GM18502 (cell line): Measurements from ENCODE around the gene SRPRA.

ENCODE experiments used
- ATAC-seq: cut with Tn5 transposase; IDR thresholded peaks from one replicate; pipeline ENCODE4 v1.9.1; 2021; ENCODE audit warnings: mild to moderate bottlenecking; ENCODE audit not compliant: unreplicated experiment, poor library complexity

Gene SRPRA

GRCh38 chr11:126232683-126233082 is 36.0 kb downstream of the SRPRA start:
- ATAC-seq = no peak

- ATAC-seq = no peak
Observed at GRCh38 chr11:126231725-126232459, 36.8 kb downstream of the SRPRA start.

- ATAC-seq = no peak
Observed at GRCh38 chr11:126229858-126230540, 38.7 kb downstream of the SRPRA start.

DNA sequence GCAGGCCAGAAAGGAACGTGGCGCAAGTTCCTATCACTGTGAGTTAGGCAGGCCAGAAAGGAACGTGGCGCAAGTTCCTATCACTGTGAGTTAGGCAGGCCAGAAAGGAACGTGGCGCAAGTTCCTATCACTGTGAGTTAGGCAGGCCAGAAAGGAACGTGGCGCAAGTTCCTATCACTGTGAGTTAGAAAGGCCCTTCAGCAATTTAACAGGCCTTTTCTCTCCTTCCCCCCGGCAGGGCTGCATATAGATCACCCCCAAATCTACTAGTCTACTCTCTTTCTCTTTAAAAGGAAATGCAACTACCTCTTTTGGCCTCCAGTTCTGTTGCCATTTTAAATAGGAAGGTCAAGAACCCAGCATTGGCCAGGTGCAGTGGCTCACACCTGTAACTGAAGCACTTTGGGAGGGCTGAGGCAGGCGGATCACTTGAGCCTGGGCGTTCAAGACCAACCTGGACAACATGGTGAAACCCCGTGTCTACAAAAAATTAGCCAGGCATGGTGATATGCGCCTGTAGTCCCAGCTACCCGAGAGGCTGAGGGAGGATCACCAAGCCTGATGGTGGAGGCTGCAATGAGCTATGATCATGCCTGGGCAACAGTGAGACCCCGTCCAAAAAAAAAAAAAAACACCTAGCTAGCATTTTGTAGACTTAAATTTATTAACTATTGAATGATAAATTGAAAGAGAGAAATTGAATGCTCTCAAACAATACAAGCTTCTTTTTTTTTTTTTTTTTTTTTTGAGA is 42.2 kb downstream of the SRPRA start:
- ATAC-seq = no peak

GRCh38 chr11:126225295-126225665 is 43.4 kb downstream of the SRPRA start:
- ATAC-seq = no peak

DNA sequence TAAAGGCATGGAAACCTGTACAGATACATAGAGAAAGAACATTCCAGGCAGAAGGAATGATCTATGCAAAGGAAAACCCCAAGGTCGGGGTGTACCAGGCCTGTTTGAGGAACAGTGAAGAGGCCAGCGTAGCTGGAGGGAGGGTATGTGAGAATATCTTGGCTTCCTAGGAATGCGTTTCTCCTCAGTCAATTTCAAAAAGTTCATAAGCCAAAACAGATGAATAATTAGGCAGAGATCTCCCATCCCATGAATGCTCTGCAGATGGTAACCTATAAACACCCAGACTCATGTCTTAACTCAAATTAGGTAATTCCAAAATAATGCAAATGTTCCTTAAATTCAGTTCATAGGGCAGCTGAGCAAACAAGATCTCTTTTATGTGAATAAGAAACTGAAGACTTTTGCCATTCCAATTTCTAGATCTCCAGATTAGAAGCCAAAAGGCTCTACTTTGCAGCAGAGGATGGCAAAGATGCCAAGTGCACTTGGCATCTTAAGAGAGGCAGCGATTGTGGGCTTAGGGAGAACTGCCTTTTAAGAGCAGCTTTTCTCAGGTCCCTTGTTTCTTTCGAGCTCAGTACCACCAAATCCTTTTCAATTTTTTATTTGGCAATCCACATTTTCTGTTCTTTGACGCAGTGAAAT is 43.9 kb downstream of the SRPRA start:
- ATAC-seq = no peak

- no peak for ATAC-seq
Observed at GRCh38 chr11:126219547-126219946, 49.1 kb downstream of the SRPRA start.

GRCh38 chr11:126217491-126217890 is 51.2 kb downstream of the SRPRA start:
- ATAC-seq = no peak

DNA sequence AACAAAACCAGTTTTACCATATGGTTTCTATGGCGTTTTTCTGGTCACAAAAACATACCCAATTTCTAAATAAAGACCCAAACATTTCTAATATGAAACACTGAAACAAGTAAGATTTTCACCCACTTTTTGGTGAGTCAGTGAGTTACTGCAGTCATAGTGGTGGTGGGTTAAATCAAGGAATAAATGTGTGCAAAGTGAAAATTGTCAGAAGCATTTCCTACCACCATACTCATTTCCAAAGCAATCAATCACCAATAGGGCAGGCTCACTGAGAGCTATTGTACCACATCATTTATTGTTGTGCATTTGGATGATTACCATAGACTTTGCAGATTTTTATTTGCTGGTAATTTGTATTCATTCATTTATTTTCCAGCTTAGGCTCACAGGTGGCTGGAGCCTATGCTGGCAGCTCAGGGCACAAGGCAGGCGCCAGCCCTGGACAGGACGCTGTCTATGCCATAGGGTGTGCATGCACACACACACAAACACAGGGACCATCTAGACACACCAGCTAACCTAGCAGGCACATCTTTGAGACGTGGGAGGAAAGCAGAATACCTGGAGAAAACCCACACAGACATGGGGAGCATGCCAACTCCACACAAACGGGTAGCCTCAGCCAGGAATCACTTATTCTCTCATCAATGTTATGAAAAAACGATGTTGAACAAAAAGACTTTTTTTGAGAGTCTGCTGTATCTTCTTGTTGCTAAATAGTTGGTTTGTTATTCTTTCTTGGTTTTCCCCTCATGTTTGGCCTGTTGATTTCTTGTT is 52.0 kb downstream of the SRPRA start:
- no peak for ATAC-seq

- ATAC-seq = no peak
Observed at GRCh38 chr11:126214841-126215240, 53.9 kb downstream of the SRPRA start.

DNA sequence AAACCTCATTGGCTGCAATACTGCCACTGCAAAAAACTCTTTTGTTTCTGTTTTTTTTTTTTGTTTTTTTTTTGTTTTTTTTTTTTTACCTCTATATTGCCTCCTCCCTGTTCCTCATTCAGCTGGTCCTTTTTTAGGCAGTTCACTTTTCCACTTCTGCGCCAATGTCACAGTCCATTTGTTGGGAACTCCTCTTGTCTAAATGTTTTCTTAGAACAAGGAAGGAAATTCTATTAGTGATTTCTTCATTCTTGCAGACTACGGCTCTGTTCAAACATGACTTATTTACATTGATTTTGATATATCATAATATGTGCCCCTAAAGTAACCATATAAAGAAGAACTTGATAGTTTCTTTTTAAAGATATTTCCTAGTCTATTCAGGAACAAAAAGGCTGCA is 54.3 kb downstream of the SRPRA start:
- ATAC-seq = no peak
